ENCODE data around the gene NTRK3.

NTRK3 gene

DNA sequence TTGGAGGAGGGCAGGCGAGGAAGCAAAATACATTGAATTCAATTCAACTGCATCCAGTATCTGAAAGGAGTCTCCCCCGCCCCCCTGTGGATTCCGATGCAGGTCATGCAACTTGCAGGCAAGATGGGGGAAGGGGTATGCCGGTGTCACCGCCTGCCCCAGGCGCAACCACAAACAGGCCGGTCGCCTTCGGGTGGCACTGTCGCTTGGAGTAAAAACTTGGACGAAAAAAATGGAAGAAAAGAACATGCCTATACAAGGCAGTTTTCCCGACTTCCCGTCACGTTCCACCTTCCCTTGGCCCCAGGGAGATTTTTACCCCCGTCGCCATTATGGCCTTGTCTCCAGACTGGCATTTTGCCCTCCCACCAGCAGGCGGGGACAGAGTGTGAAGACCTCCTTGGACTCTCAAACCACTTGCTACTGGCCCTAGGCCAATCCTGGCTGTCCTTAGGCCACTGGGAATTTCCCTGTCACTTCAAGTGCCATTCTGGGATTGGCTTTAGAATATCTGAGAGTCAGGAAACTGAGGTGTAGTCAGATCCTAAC lies 1.6 kb upstream of the NTRK3 start:
- DNase-seq (ENCODE audit: low read depth, low spot score): no peak
- no peak overlapping the region for H3K27ac ChIP-seq

DNA sequence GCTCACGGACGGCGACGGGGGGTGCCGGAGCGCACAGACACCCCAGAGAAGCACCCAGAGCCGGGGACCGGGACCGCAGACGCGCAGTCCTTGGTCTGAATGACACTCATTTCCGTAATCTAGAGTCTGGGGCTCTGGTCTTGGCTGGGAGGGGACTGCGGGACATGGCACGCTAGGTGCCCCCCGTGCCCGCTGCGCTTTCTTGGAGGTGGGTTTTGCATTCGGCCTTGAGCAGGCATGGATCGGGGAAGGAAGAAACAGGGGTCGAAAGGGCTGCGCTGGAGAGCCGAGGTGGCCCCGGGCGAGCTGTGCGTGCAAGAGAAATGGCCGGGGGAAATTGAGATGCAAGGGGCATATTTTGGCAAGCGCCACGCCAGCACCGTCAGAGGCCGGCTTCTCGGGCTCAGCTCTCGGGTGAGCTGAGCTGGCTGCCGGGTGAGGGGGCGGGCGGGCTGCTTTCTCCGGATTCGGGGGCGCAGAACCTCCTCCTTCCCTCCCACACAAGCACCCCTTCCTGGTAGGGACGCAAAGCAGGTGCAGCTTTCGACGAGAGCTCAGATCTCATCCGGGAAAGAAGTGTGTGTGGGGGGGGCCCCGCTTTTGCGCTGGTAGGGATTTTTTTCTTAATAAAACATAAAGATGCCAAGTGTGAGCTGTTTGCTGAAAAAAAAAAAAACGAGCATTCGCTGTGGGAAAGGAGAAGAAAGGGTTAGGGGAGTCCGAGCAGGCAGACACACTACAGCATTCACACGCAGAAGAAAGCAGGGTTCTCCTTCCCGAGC lies 963 bp upstream of the NTRK3 start:
- DNase-seq (ENCODE audit: low read depth, low spot score): no peak
- H3K27ac ChIP-seq: no peak overlapping the region

DNA sequence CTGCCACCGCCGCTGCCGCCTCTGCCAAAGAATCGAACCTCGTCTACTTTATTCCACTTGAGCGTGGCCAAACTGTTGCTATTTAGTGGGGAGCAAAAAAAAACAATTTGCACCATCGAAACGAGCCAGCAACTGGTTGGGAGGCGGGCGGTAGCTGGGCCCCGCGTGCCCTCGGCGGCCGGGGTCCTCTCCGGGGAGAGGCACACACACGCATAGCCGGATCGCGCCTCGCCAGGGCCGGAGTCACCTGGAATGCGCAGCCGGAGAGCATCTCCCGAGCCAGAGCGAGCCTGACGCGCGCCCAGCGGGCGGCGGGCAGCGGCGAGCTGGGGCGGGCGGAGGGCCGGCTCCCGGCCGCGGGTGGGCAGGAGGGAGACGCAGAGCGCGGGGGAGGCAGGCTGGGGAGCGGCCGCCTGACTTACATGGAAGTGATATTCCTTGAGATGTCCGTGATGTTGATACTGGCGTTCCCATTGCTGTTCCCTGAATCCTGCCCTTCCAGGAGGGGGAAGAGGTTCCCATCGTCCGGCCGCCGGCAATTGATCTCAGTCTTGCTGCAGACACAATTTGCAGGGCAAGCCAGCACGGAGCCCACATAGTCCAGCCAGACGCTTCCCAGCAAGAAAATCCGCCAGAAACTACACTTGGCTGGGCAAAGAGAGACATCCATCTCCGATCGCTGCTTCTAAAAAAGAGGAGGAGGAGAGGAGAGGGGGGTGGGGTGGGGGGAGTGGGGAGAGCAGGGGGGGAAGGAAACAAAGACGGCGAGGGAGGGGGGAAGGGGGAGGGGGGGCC lies 858 bp downstream of the NTRK3 start:
- no peak overlapping the region for H3K27ac ChIP-seq
- DNase-seq (ENCODE audit: low read depth, low spot score): no peak

- no peak overlapping the region for H3K27ac ChIP-seq
These were observed 1.5 kb downstream of the NTRK3 start for GRCh38 chr15:88255087-88255483.

DNA sequence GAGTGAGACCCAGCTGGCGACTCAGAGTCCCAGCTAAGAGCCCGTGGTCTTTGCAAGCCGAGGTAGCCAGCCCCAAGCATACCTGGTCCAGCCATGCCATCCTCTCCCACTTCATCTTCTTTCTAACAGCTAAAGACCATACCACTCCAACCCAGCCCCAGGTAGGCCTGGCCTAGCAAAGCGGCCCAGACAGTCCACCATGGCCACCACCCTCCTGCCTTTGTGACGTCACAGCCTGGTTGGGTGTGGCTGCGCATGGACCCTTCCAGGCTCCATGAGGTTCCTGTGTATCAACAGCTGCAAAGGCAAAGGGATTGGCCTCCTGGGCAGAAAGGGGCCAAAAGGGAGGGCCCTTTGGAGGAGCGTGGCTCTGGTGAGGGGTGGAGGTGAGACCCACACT lies 4.1 kb downstream of the NTRK3 start:
- DNase-seq (ENCODE audit: low read depth, low spot score): no peak
- H3K27ac ChIP-seq: no peak overlapping the region

More at GRCh38 chr15:88255087-88255483, 1.5 kb downstream of the NTRK3 start:
- DNase-seq (ENCODE audit: low read depth, low spot score): no peak

DNA sequence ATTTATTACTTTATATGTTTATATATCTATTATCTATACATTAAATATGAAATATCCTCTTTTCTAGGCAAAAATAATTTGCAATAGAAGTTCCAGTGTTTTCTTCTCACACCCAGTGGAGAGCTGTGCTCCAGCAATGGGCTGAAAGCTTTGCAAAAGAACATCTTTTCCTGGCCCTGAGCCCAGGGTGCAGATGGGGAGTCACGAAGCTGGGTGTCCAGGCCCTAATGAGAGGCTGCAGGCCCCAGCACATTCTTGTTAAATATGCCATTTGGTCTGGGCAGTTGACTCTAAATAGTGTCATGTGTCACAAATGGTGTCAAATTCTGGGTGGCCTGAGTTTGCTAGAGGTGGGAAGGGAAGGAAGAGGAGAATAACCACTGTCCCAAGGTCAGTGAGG lies 5.7 kb downstream of the NTRK3 start:
- no peak overlapping the region for H3K27ac ChIP-seq
- no peak for DNase-seq (ENCODE audit: low read depth, low spot score)

DNA sequence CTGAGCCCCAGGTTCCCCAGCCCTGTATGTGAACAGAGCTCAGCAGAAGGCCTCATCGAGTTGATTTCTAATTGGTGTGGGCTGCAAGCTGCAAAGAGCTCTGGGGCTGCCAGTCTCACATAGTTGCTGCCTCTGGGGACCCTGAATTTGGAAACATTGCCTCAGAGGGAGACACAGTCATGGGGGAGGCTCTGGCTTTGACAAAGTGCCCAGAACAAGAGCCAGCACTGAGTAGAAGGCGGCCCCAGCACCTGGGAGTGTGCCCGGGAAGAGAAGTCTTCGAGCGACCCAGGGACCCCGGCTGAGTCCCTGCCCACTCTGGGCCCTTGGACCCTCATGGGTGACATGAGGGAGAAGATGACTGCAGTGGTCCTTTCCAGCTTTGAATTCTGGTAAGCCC lies 7.3 kb downstream of the NTRK3 start:
- H3K27ac ChIP-seq: no peak overlapping the region
- DNase-seq (ENCODE audit: low read depth, low spot score): no peak

DNA sequence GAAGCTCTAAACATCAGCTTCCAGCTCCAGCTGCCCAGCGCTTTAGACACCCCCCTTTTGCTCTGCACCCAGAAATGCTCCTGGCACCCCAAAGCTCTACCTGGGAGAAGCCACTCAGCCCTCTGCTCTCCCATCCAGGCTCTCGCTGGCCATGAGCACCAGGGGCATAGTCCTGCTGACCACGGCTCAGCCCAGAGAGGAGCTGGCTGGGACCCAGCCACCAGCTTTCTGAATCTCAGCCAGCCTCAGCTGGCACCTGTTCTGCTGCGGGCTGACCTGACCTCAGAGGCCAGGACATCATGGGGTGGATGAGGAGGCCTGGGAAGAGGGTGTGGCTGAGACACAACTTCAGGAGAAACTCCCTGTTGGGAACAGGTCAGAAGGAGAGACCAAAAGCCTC lies 8.6 kb downstream of the NTRK3 start:
- no peak for DNase-seq (ENCODE audit: low read depth, low spot score)
- H3K27ac ChIP-seq: no peak overlapping the region

DNA sequence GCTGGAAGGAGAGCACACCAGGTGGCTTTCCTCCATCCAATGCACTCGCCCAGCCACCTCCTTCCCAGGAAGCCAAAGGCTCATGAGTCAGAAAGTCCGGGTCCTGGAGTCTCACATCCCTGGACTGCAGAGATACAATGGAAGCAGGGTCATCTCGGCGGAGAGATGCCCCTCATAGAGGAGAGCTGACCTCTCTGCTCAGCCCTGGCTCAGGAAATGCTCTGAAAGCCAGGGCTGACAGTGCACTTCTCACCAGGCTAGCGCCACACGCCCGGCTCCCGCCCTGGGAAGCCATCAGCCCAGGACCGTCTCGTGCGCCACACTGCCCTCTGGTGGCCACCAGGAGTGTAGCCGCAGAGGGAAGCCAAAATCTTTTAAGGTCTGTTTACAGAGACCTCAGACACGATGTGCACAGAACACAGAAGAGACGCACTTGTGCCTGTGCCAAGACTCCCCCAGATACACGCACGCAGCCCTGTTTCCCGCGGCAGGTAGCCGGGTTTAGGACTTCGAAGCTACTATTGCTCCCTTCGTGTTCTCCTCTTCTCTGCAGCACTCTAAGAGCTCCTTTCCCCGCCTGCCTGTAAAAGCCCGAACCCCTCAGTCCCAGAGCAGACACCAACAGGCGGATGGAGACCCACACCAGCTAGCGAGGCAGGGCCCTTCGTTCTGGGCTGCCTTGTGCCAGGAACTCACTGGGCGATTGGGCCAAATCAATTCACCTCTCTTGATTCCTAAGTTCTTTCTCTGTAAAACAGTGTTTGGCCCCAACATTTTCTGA lies 9.7 kb downstream of the NTRK3 start:
- peak; percentile 6 for DNase-seq (ENCODE audit: low read depth, low spot score)
- H3K27ac ChIP-seq: no peak overlapping the region

DNA sequence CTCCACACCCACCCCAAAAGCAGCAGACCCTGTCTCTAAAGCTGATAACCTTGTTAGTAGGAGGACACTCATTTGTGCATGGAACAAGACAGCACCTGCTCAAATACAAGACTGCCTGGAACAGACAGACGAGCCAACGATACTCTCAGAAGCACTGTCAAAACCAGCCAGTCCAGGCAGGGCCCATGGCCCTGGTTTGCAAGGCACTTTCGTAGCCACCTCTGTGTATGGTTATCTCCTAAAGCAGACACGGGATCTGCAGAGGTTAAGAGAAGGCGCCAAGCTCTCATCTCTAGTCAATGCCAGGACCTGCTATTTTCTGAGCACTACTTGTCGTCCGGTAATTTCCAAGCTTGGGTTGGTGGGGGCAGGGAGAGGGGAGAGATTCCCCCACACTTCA lies 10.5 kb downstream of the NTRK3 start:
- DNase-seq (ENCODE audit: low read depth, low spot score): no peak
- H3K27ac ChIP-seq: no peak overlapping the region

DNA sequence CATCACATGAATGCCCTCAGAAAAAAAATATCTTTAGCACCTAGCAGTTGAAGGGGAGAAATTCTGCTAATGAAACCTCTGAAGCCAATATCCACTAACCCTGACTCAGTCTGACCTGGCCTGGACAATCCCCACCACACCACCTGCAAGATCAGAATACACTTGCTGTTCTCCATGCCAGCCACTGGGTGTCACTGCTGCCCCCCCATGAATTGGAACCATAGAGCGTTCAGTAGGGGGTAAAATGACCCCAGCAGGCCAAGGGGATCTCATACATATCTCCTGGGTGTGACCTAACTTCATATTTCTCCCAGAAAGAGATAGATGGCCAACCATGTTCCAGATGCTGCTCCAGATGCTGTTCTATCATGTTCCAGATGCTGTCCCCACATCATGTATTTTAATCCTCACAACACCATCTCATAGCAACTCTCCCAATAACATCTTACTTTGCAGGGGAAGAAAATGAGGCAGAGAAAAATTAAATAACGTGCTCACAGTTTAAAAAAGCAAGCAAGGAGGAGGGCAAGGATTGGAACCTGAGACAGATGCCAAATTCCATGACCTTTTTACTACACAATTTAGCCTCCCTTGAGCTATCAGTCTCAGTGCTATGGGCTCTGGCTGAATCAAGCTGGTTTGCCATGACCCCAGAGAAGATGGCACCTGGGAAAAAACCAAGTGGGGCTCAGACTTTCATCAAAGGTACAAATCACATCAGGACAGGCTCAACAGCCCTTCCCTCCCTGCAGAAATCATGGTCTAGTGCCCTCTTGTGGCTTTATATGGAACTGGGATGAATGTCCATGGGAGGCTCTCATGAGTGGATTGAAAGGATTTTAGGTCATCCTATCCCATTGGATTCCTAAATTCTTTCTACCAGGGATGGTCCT lies 12.4 kb downstream of the NTRK3 start:
- no peak for DNase-seq (ENCODE audit: low read depth, low spot score)

DNA sequence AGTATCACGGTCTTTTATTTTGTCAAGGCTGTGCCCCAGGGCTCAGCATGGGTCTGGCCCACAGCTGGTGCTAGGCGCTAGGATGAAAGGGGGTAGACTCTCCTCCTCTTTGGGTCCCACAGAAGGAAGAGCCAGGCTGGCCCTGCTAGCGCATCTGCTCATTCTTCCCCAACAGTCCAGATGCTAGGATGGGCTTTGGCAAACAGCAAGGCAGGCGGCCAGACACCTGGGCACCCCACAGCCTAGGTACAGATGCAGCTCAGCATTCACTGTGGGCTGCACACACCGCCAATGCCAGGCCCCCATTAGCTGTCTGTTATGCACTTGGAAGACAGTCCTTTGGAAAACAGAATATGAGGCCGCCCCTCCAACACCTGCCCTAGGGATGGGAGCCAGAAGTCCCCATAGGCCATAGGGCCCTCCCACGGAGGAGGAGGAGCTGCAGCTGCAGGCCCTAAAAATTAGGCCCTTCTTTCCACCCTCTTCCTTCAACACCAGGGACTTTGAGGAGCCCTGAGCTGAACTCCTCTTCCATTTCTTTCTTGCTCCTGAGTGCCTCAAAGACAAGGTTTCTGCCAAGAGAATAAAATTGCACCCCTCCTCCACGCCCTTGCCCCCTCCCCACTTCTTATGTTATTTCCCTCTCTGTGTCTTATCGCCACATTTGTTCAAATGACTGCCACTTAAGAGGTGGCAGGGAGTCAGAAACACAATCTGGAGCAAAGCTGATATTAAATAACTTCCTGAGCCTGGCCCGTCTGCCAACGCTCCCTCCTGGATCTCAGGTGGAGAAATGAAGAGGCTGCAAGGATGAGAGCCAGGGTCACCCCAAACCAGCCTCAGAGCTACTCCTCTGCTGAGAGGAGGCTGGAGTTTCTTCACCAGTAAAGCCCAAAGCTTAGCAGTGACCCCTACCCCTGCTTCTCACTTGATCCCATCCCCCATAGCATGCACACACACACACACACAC lies 13.7 kb downstream of the NTRK3 start:
- no peak overlapping the region for H3K27ac ChIP-seq
- no peak for DNase-seq (ENCODE audit: low read depth, low spot score)

More for the DNA sequence above, 12.4 kb downstream of the NTRK3 start:
- no peak overlapping the region for H3K27ac ChIP-seq

- DNase-seq (ENCODE audit: low read depth, low spot score): no peak
- H3K27ac ChIP-seq: no peak overlapping the region
These were observed 15.1 kb downstream of the NTRK3 start for GRCh38 chr15:88241461-88241860.

- DNase-seq (ENCODE audit: low read depth, low spot score): no peak
- no peak overlapping the region for H3K27ac ChIP-seq
These were observed 15.5 kb downstream of the NTRK3 start for GRCh38 chr15:88241060-88241459.

GRCh38 chr15:88239594-88239993 lies 16.9 kb downstream of the NTRK3 start:
- DNase-seq (ENCODE audit: low read depth, low spot score): no peak
- H3K27ac ChIP-seq: no peak overlapping the region

GRCh38 chr15:88238618-88239430 lies 17.7 kb downstream of the NTRK3 start:
- DNase-seq (ENCODE audit: low read depth, low spot score): no peak
- H3K27ac ChIP-seq: no peak overlapping the region

DNA sequence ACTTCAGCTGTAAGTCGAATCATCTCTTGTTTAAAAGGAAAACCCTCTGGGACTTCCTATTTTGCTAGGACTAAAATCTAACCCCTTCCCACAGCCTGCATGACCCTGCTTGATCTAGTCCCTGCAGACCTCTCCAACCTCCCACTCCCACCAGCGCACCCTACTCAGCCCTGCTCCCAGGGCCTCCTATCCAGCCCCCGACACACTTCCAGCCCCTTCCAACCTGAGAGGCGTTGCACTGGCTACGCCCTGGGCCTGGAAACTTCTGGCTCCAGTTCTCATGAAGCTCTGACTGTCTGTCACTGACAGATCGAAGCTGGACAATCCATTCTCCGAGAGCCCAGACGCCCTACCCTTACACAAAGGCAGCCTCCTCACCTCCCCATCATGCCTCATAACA lies 21.8 kb downstream of the NTRK3 start:
- H3K27ac ChIP-seq: no peak overlapping the region
- no peak for DNase-seq (ENCODE audit: low read depth, low spot score)

DNA sequence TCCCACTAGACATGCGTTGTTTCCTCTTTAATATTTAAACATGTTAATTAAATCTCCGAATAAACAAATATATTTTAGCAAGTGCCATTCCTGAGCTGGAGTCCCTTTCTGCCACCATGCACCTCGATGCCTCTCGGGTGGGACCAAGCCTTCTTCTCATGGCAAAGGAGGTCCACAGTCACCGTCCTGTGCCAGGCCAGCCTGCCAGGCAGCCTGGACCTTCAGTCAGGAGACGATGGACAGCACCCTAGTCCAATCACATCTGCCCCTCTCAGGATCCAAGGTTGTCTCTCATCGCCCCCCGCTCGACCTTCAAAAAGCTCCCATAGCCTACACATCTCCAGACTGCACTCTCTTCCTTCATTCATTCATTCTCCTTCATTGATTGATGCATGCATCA lies 22.6 kb downstream of the NTRK3 start:
- no peak overlapping the region for H3K27ac ChIP-seq
- no peak for DNase-seq (ENCODE audit: low read depth, low spot score)
